Calu3 (cell line): Measurements from ENCODE around the gene SMOC2. TPM values are rescaled to one million over a fixed set of nuclear protein-coding genes. Genes with fewer than 3 reads are reported as not detected.

Source experiments
- BruUV-seq: library from RNA; stranded (reverse); fragments of 400-500 nt; replicated peaks from 2 replicates; lab custom pipeline; 2021; lab: Mats Ljungman, UMichigan
- CTCF ChIA-PET: fragments of 300-600 bp; sonication (Branson Sonifier 250); formaldehyde crosslinking; loops from one replicate; lab custom pipeline; 2022; ENCODE audit warnings: antibody characterized with exemption; lab: Charles Lee
- DNase-seq: peaks from one replicate; pipeline ENCODE4 v3.0.0; 2022
- H3K27ac Mint-ChIP-seq: one replicate; pipeline ENCODE4 v1.8.0; 2022; ENCODE audit warnings: mixed read lengths; ENCODE audit not compliant: unreplicated experiment
- H3K27me3 Mint-ChIP-seq: one replicate; pipeline ENCODE4 v1.8.0; 2022; ENCODE audit warnings: mixed read lengths; ENCODE audit not compliant: unreplicated experiment
- H3K36me3 Mint-ChIP-seq: one replicate; pipeline ENCODE4 v1.8.0; 2022; ENCODE audit warnings: mild to moderate bottlenecking, moderate library complexity, mixed read lengths; ENCODE audit not compliant: insufficient read depth, unreplicated experiment
- H3K4me1 Mint-ChIP-seq: one replicate; pipeline ENCODE4 v1.8.0; 2022; ENCODE audit warnings: mild to moderate bottlenecking, low read depth, mixed read lengths; ENCODE audit not compliant: unreplicated experiment
- H3K4me3 Mint-ChIP-seq: one replicate; pipeline ENCODE4 v1.8.0; 2022; ENCODE audit warnings: mild to moderate bottlenecking, low read depth, moderate library complexity, mixed read lengths; ENCODE audit not compliant: unreplicated experiment
- H3K9me3 Mint-ChIP-seq: one replicate; pipeline ENCODE4 v1.8.0; 2022; ENCODE audit warnings: low read depth, mixed read lengths; ENCODE audit not compliant: unreplicated experiment
- intact Hi-C: fragments of 100-400 bp; cut with micrococcal nuclease; formaldehyde crosslinking; loops from one replicate; pipeline ENCODE4 v1.10.0; 2022; ENCODE audit not compliant: unreplicated experiment
- total RNA-seq: library from RNA; stranded (reverse); gene quantifications from 2 replicates; pipeline ENCODE4 v1.2.3, GENCODE V29; 2022
- TF ChIP-seq, protein P1 (sequence below): fragments of 200-600 bp; IDR thresholded peaks from one replicate; pipeline ENCODE4 v1.8.0; 2022; ENCODE audit warnings: antibody characterized with exemption; ENCODE audit not compliant: unreplicated experiment

Gene SMOC2
- total RNA-seq, 1 experiment from 2014 or later, result 1.1 TPM

DNA sequence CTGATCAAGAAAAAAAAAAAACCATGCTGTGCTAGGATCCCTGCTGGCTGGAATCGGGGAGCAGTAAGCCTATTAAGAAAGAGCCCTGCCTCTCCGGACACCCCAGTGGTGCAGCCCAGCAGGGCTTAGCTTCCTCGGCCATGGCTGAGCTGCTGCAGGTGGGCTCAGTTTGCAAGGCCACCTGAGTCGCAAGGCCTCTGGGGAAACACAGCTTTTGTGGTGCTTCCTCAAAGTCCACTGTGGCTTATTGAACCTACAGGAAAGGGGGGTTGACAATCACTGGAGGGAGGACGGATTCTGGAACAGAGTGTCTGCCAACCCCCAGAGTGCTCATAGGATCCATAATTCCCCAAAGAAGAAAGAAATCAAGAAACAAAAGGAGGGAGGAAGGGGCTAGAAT is 240.8 kb downstream of the SMOC2 start:
- DNase-seq, result no peak
- CTCF ChIA-PET, result interaction anchor here (0.6 kb wide), 1 partner anchor 752 kb away, joined by 3 read pairs; no protein-coding TSS in a partner anchor
- no TSS peak for BruUV-seq
- TF ChIP-seq, protein P1, sequence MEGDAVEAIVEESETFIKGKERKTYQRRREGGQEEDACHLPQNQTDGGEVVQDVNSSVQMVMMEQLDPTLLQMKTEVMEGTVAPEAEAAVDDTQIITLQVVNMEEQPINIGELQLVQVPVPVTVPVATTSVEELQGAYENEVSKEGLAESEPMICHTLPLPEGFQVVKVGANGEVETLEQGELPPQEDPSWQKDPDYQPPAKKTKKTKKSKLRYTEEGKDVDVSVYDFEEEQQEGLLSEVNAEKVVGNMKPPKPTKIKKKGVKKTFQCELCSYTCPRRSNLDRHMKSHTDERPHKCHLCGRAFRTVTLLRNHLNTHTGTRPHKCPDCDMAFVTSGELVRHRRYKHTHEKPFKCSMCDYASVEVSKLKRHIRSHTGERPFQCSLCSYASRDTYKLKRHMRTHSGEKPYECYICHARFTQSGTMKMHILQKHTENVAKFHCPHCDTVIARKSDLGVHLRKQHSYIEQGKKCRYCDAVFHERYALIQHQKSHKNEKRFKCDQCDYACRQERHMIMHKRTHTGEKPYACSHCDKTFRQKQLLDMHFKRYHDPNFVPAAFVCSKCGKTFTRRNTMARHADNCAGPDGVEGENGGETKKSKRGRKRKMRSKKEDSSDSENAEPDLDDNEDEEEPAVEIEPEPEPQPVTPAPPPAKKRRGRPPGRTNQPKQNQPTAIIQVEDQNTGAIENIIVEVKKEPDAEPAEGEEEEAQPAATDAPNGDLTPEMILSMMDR, result no peak
- Mint-ChIP-seq H3K27me3 (no peaks in the 10 kb centered on the region), H3K27ac (no peak overlapping the region), H3K4me1 (peaks cover 31% of the 10 kb centered on the region), H3K36me3 (peaks cover 23% of the 10 kb centered on the region), H3K4me3 (no peak overlapping the region), H3K9me3 (no peaks in the 10 kb centered on the region)
- intact Hi-C loops, result no loop called here

DNA sequence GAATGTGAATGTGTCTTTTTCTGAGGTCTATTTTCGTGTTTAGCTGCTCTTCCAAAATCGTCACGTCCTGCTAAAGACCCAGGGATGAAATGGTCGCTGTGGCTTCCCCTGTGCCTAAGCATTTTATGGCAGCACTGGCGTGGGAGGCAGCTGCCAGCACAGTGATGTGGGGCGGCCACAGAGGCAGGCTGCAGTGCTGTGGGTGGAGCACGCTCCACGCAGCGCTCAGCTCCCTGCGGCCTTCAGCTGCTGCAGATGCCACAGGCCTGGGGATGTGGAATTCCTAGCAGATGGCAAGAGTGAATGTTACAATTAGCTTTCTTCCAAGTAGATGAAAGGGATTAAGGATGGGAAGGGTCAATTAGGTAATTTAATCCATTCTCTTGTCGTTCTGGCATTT is 242.6 kb downstream of the SMOC2 start:
- CTCF ChIA-PET, result no interaction called here
- no TSS peak for BruUV-seq
- H3K27ac Mint-ChIP-seq, result no peak overlapping the region
- no peaks in the 10 kb centered on the region for H3K9me3 Mint-ChIP-seq
- no peak for DNase-seq
- H3K36me3 Mint-ChIP-seq, result peaks cover 12% of the 10 kb centered on the region
- intact Hi-C loops, result no loop called here
- TF ChIP-seq, protein P1, result no peak
- H3K4me1 Mint-ChIP-seq, result peaks cover 31% of the 10 kb centered on the region
- no peaks in the 10 kb centered on the region for H3K27me3 Mint-ChIP-seq
- no peak overlapping the region for H3K4me3 Mint-ChIP-seq

DNA sequence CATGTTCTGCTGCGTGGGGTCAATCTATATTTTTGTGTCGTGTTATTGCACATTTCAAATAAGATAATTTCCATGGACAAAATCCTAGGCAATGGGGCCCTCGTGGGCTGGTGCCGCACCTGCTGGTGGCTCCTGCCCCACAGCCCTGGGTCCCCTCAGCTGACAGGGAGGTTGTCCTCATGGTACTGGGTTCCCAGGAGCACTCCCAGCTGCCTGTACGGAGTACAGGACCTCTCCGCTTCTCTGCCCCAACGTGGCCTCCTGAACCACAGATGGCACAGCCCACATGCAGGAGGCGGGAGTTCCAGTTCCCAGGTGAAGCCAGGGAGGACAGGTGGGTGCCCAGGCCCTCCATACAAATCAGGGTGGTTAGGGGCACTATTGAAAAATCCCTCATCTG is 243.5 kb downstream of the SMOC2 start:
- Mint-ChIP-seq H3K4me1 (peaks cover 32% of the 10 kb centered on the region), H3K4me3 (no peak overlapping the region), H3K27ac (no peak overlapping the region), H3K27me3 (no peaks in the 10 kb centered on the region), H3K9me3 (no peaks in the 10 kb centered on the region), H3K36me3 (peaks cover 8% of the 10 kb centered on the region)
- intact Hi-C loops, result no loop called here
- TF ChIP-seq, protein P1, result no peak
- CTCF ChIA-PET, result no interaction called here
- no TSS peak for BruUV-seq
- no peak for DNase-seq

DNA sequence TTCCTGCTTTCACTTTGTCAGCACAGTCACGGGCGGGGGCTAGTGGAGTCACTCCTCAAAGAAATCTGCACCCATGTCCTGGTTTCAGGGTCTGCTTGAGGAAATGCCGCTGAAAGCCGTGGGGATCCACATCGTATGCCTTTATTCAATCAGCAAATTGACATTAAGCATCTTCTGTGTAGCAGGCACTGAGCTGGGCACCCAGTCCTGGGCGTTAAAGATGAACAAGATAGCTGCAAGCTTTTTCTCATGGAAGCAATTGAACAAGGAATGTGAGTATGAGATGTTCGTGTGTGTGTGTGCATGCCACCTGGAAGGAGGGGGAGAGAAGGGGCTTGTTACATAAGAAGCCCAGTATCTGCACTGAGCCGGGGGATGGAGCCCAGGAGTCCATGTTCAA is 243.9 kb downstream of the SMOC2 start:
- DNase-seq, result no peak
- Mint-ChIP-seq H3K36me3 (peaks cover 8% of the 10 kb centered on the region), H3K27me3 (no peaks in the 10 kb centered on the region), H3K4me3 (no peak overlapping the region), H3K9me3 (no peaks in the 10 kb centered on the region), H3K27ac (no peak overlapping the region), H3K4me1 (peaks cover 37% of the 10 kb centered on the region)
- CTCF ChIA-PET, result no interaction called here
- no TSS peak for BruUV-seq
- TF ChIP-seq, protein P1, result no peak
- intact Hi-C loops, result loop anchor here (5.0 kb wide), 2 partner anchors 68 to 202 kb away; no protein-coding TSS in a partner anchor
